ENCODE measurements around the gene DDX17.

Gene DDX17

GRCh38 chr22:38506118-38506962 is at the start of gene DDX17:
Gene DDX17, minus strand, starts transcription at chr22:38506311.
- DNase-seq (ENCODE audit: low read depth) = peak; percentile 97
- H3K4me3 ChIP-seq (ENCODE audit: low read depth, low read length) = peak within 1 kb of the TSS; percentile 96
- TF ChIP-seq, protein P1, sequence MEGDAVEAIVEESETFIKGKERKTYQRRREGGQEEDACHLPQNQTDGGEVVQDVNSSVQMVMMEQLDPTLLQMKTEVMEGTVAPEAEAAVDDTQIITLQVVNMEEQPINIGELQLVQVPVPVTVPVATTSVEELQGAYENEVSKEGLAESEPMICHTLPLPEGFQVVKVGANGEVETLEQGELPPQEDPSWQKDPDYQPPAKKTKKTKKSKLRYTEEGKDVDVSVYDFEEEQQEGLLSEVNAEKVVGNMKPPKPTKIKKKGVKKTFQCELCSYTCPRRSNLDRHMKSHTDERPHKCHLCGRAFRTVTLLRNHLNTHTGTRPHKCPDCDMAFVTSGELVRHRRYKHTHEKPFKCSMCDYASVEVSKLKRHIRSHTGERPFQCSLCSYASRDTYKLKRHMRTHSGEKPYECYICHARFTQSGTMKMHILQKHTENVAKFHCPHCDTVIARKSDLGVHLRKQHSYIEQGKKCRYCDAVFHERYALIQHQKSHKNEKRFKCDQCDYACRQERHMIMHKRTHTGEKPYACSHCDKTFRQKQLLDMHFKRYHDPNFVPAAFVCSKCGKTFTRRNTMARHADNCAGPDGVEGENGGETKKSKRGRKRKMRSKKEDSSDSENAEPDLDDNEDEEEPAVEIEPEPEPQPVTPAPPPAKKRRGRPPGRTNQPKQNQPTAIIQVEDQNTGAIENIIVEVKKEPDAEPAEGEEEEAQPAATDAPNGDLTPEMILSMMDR (conservative IDR thresholded peaks at IDR 0.05; ENCODE audit: low read depth, low read length) = no peak

DNA sequence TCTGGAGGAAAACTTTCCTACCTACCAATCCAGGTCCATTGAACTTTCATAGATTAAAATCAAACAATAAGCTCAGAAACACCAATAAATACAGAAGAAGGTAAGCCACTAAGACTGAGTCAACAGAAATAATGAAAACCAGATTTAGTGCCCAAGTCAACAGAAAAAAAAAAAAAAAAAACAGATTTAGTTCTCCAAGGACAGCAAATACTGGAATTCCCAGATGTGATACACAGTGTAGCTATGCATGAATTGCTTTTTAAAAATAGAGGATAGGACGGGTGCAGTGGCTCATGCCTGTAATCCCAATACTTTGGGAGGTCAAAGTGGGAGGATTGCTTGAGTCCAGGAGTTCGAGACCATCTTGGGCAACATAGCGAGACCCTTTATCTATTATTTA is 48.2 kb upstream of the DDX17 start:
- TF ChIP-seq, protein P1 (conservative IDR thresholded peaks at IDR 0.05; ENCODE audit: low read depth, low read length) = no peak
- no peak overlapping the region for H3K4me3 ChIP-seq (ENCODE audit: low read depth, low read length)
- DNase-seq (ENCODE audit: low read depth) = no peak

DNA sequence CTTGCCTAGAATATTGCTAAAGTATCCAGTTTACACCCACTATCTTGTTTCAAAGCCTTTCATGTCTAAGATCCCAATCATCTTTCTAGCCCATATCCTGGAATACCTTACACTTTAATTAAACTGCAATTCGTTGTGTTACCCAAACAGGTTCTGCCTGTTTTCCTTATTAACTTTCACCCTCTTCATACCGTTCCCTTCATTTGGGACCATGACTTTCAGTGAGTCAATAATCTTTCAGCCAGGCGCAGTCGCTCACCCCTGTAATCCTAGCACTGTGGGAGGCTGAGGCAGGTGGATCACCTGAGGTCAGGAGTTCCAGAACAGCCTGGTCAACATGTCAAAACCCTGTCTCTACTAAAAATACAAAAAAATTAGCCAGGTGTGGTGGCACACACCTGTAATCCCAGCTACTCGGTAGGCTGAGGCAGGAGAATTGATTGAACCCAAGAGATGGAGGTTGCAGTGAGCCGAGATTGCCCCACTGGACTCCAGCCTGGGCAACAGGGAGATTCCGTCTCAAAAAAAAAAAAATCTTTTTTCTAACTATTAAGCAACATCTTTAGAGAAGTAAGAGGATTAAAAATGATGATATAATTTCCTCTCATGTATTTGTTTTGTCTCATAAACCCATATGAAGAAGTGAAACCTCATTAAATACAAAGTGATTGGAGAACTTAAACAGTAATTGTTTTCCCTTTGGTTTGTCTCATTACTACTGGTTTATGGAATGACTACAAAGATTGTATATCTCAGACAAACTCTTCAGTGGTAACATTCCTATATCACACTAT is 43.2 kb upstream of the DDX17 start:
- no peak for DNase-seq (ENCODE audit: low read depth)
- TF ChIP-seq, protein P1 (conservative IDR thresholded peaks at IDR 0.05; ENCODE audit: low read depth, low read length) = no peak
- no peak overlapping the region for H3K4me3 ChIP-seq (ENCODE audit: low read depth, low read length)

GRCh38 chr22:38540701-38541100 is 34.6 kb upstream of the DDX17 start:
- no peak overlapping the region for H3K4me3 ChIP-seq (ENCODE audit: low read depth, low read length)

GRCh38 chr22:38531251-38531938 is 25.3 kb upstream of the DDX17 start:
- TF ChIP-seq, protein P1 (conservative IDR thresholded peaks at IDR 0.05; ENCODE audit: low read depth, low read length) = no peak
- no peak overlapping the region for H3K4me3 ChIP-seq (ENCODE audit: low read depth, low read length)

More at GRCh38 chr22:38540701-38541100, 34.6 kb upstream of the DDX17 start:
- TF ChIP-seq, protein P1 (conservative IDR thresholded peaks at IDR 0.05; ENCODE audit: low read depth, low read length) = no peak
- no peak for DNase-seq (ENCODE audit: low read depth)

DNA sequence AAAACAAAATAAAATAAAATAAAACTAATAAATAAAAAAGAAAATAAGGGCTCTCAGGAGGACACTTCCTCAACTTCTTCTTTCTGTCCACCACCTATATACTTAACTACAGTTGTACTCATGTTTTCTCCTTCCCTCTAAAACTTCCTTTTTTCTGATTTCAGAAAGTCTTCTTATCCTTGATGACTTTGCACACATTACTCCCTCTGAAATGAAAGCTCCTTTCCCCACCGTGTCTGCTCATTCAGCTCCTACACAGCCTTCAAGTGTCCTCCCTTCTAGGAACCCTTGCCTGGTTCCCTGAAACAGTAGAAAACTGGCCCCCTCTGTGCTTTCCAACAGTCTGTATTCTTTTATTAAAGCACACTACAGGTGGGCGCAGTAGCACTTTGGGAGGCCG is 18.3 kb upstream of the DDX17 start:
- DNase-seq (ENCODE audit: low read depth) = no peak
- H3K4me3 ChIP-seq (ENCODE audit: low read depth, low read length) = no peak overlapping the region
- TF ChIP-seq, protein P1 (conservative IDR thresholded peaks at IDR 0.05; ENCODE audit: low read depth, low read length) = no peak

More at GRCh38 chr22:38531251-38531938, 25.3 kb upstream of the DDX17 start:
- DNase-seq (ENCODE audit: low read depth) = no peak
